C4-2B (cell line): ENCODE results near the gene NPM1.

ENCODE experiments used
- CTCF ChIP-seq: fragments of 450-650 bp; conservative IDR thresholded peaks from 2 replicates; pipeline ENCODE4 v1.5.1; 2017; ENCODE audit warnings: mild to moderate bottlenecking
- ZFX ChIP-seq: fragments of 450-650 bp; IDR thresholded peaks from 2 replicates; pipeline ENCODE4 v1.6.1; 2017

- TF ChIP-seq CTCF = no peak
- TF ChIP-seq ZFX = no peak
Measured at GRCh38 chr5:171344936-171345608, 42.6 kb upstream of the NPM1 start.
